Testis (tissue), 2 donors: Measurements from ENCODE around the gene DHFR.

Source experiments
- CTCF ChIP-seq, 3 experiments: fragments of 450-650 bp in 2 of 3; fragments of 200-600 bp in 1 of 3; sonication (generic) in 1 of 3; IDR thresholded peaks; one replicate each; pipeline ENCODE4 v1.5.1; 2016 to 2019; ENCODE audit warnings: antibody characterized with exemption in 3 of 3, mild to moderate bottlenecking in 2 of 3, moderate library complexity in 1 of 3
- POLR2A ChIP-seq: fragments of 450-650 bp; IDR thresholded peaks from one replicate; pipeline ENCODE4 v1.6.1; 2017; ENCODE audit warnings: antibody characterized with exemption, mild to moderate bottlenecking, moderate library complexity

GRCh38 chr5:80597500-80597899, 57.3 kb downstream of the DHFR start:
- TF ChIP-seq CTCF (IDR thresholded peaks at IDR 0.05) (no peak), POLR2A (no peak)
